AG09309 (cell line): ENCODE measurements around the gene TTC28.

Experiments
- DNase-seq: peaks from one replicate; pipeline ENCODE4 v3.0.0-alpha.2; 2010; ENCODE audit warnings: low read depth
- H3K4me3 ChIP-seq: 2 replicates; pipeline ENCODE4 v1.5.1; 2011; ENCODE audit warnings: mild to moderate bottlenecking, low read depth, low read length, moderate library complexity; ENCODE audit not compliant: control insufficient read depth
- CTCF ChIP-seq: IDR thresholded peaks from 2 replicates; pipeline ENCODE4 v1.5.1; 2011; ENCODE audit warnings: mild to moderate bottlenecking, low read depth, low read length, inconsistent platforms; ENCODE audit not compliant: insufficient read depth, control insufficient read depth; ENCODE audit errors: missing control alignments

Gene TTC28

GRCh38 chr22:28231441-28231840 is 448.2 kb downstream of the TTC28 start:
- DNase-seq: no peak
- TF ChIP-seq CTCF: no peak
- no peak overlapping the region for H3K4me3 ChIP-seq

GRCh38 chr22:28230671-28231070 is 449.0 kb downstream of the TTC28 start:
- H3K4me3 ChIP-seq: no peak overlapping the region
- no peak for TF ChIP-seq CTCF
- DNase-seq: no peak

- TF ChIP-seq CTCF: no peak
- no peak overlapping the region for H3K4me3 ChIP-seq
- DNase-seq: no peak
Observed at GRCh38 chr22:28229566-28230485, 449.8 kb downstream of the TTC28 start.

GRCh38 chr22:28223826-28224225 is 455.8 kb downstream of the TTC28 start:
- H3K4me3 ChIP-seq: no peak overlapping the region
- no peak for DNase-seq
- TF ChIP-seq CTCF: no peak

- TF ChIP-seq CTCF: no peak
- no peak for DNase-seq
- H3K4me3 ChIP-seq: no peak overlapping the region
Observed at GRCh38 chr22:28222976-28223745, 456.5 kb downstream of the TTC28 start.

- no peak for TF ChIP-seq CTCF
- DNase-seq: no peak
Observed at GRCh38 chr22:28222571-28222970, 457.1 kb downstream of the TTC28 start.

More at GRCh38 chr22:28222571-28222970, 457.1 kb downstream of the TTC28 start:
- H3K4me3 ChIP-seq: no peak overlapping the region
